Gastroesophageal sphincter (tissue), 3 donors: ENCODE measurements around the gene PTH2.

Source experiments
- CTCF ChIP-seq, 4 experiments: fragments of 200-600 bp in 2 of 4; fragments of 450-650 bp in 2 of 4; sonication (generic) in 1 of 4; IDR thresholded peaks; one replicate each; pipeline ENCODE4 v1.5.1; 2017 to 2019; ENCODE audit warnings: antibody characterized with exemption in 4 of 4, mild to moderate bottlenecking in 2 of 4, moderate library complexity in 2 of 4
- EP300 ChIP-seq: sonication (generic); formaldehyde crosslinking; IDR thresholded peaks from one replicate; pipeline ENCODE4 v1.6.1; 2017; ENCODE audit warnings: antibody characterized with exemption, mild to moderate bottlenecking
- POLR2AphosphoS5 ChIP-seq: sonication (generic); formaldehyde crosslinking; IDR thresholded peaks from one replicate; pipeline ENCODE4 v1.6.1; 2017; ENCODE audit warnings: antibody characterized with exemption

GRCh38 chr19:49441210-49441959, 18.1 kb upstream of the PTH2 start, which contains the start of gene SLC17A7:
- TF ChIP-seq POLR2AphosphoS5 = no peak
- TF ChIP-seq CTCF (IDR thresholded peaks at IDR 0.05) = no peak
- TF ChIP-seq EP300 = no peak
